A549 (cell line): ENCODE results near the gene GDF2. TPM values are rescaled to one million over a fixed set of nuclear protein-coding genes. Genes with fewer than 3 reads are reported as not detected.

Source experiments
- ATAC-seq, 2 experiments: fragments of 200-7000 bp in 1 of 2; fragments of >200 bp in 1 of 2; cut with Nextera tagmentation in 1 of 2; cut with Tn5 transposase in 1 of 2; 3 replicates each; pipeline versions ENCODE4 v1.8.0 to v1.9.1; 2018 to 2020; ENCODE audit warnings: mild to moderate bottlenecking in 1 of 2, moderate library complexity in 1 of 2
- CTCF ChIA-PET: fragments of 300-600 bp; sonication (Branson Sonifier 250); formaldehyde crosslinking; extraction: SDS; loops from one replicate; lab custom pipeline; 2021; ENCODE audit warnings: antibody characterized with exemption, inconsistent platforms; lab: Yijun Ruan, JAX
- POLR2A ChIA-PET: fragments of 350-600 bp; formaldehyde crosslinking; extraction: SDS; loops from one replicate; lab custom pipeline; 2021; ENCODE audit warnings: antibody characterized with exemption, inconsistent platforms; lab: Yijun Ruan, JAX
- DNase-seq, 2 experiments: peaks; one replicate each; pipeline versions ENCODE4 v3.0.0 to v3.0.0-alpha.2; 2011 to 2016; ENCODE audit warnings: low read depth in 1 of 2, low spot score in 1 of 2
- FAIRE-seq: peaks from 2 replicates; lab custom pipeline; 2011; peaks lifted over from hg19 to GRCh38; lab: Jason Lieb, UNC
- H3K27ac ChIP-seq, 2 experiments: fragments of >200 bp; sonication (Bioruptor Twin); formaldehyde crosslinking; 3 replicates each; pipeline ENCODE4 v1.5.1; 2016 to 2017
- H3K4me1 ChIP-seq: fragments of >200 bp; sonication (Bioruptor Twin); formaldehyde crosslinking; 3 replicates; pipeline ENCODE4 v1.6.1; 2016
- H3K4me2 ChIP-seq: fragments of >200 bp; sonication (Bioruptor Twin); formaldehyde crosslinking; 3 replicates; pipeline ENCODE4 v1.6.1; 2016
- H3K4me3 ChIP-seq: fragments of >200 bp; sonication (Bioruptor Twin); formaldehyde crosslinking; 3 replicates; pipeline ENCODE4 v1.5.1; 2016
- H3K9me3 ChIP-seq: fragments of >200 bp; sonication (Bioruptor Twin); formaldehyde crosslinking; 3 replicates; pipeline ENCODE4 v1.6.1; 2016
- BCL3 ChIP-seq: fragments of >200 bp; sonication (Bioruptor Twin); formaldehyde crosslinking; IDR thresholded peaks from 3 replicates; pipeline ENCODE4 v1.6.1; 2016
- CBX2 ChIP-seq: fragments of 200-600 bp; sonication (generic); IDR thresholded peaks from 2 replicates; pipeline ENCODE4 v1.6.1; 2016; ENCODE audit warnings: low read depth, mild to moderate bottlenecking, borderline replicate concordance
- CHD2 ChIP-seq: fragments of 150-350 bp; IDR thresholded peaks from 2 replicates; pipeline ENCODE4 v1.6.1; 2014; ENCODE audit warnings: low read length; ENCODE audit not compliant: partially characterized antibody
- CHD4 ChIP-seq: fragments of 200-600 bp; sonication (generic); IDR thresholded peaks from 2 replicates; pipeline ENCODE4 v1.6.1; 2016; ENCODE audit warnings: antibody characterized with exemption, mild to moderate bottlenecking, borderline replicate concordance
- EHF ChIP-seq: fragments of 250-450 bp; sonication (Bioruptor Pico); IDR thresholded peaks from 2 replicates; pipeline ENCODE4 v1.5.0; 2020; ENCODE audit warnings: mild to moderate bottlenecking
- ELK1 ChIP-seq: fragments of 150-350 bp; IDR thresholded peaks from 2 replicates; pipeline ENCODE4 v1.6.1; 2014; ENCODE audit warnings: low read depth, mild to moderate bottlenecking, low read length
- EP300 ChIP-seq, 2 experiments: fragments of >200 bp; sonication (Bioruptor Twin); formaldehyde crosslinking; IDR thresholded peaks; 2 replicates in 1 of 2; 3 replicates in 1 of 2; pipeline ENCODE4 v1.6.1; 2016 to 2017
- ESRRA ChIP-seq: fragments of 150-350 bp; IDR thresholded peaks from 2 replicates; pipeline ENCODE4 v1.6.1; 2014; ENCODE audit warnings: mild to moderate bottlenecking, low read length, borderline replicate concordance
- FOSB ChIP-seq: fragments of 250-450 bp; sonication (Bioruptor Pico); IDR thresholded peaks from 2 replicates; pipeline ENCODE4 v1.5.0; 2020; ENCODE audit warnings: mild to moderate bottlenecking, moderate library complexity
- FOSL2 ChIP-seq, 2 experiments: fragments of 450-650 bp in 1 of 2; fragments of >200 bp in 1 of 2; sonication (Bioruptor Twin) in 1 of 2; formaldehyde crosslinking; IDR thresholded peaks; 2 replicates each; pipeline versions ENCODE4 v1.5.0 to v1.6.1; 2016 to 2020; ENCODE audit warnings: mild to moderate bottlenecking in 1 of 2, moderate library complexity in 1 of 2
- HES2 ChIP-seq: fragments of >200 bp; sonication (Bioruptor Twin); formaldehyde crosslinking; IDR thresholded peaks from 2 replicates; pipeline ENCODE4 v1.6.1; 2016
- HEYL ChIP-seq: fragments of 250-450 bp; sonication (Bioruptor Pico); IDR thresholded peaks from 2 replicates; pipeline ENCODE4 v1.8.0; 2021; ENCODE audit warnings: mild to moderate bottlenecking, moderate library complexity
- HOXB5 ChIP-seq: fragments of 250-450 bp; sonication (Bioruptor Pico); IDR thresholded peaks from 2 replicates; pipeline ENCODE4 v1.5.0; 2020; ENCODE audit warnings: mild to moderate bottlenecking, moderate library complexity
- JUN ChIP-seq, 2 experiments: fragments of >200 bp; sonication (Bioruptor Twin); formaldehyde crosslinking; IDR thresholded peaks; 2 replicates in 1 of 2; 3 replicates in 1 of 2; pipeline ENCODE4 v1.6.1; 2016 to 2017
- KDM5A ChIP-seq: fragments of 200-600 bp; sonication (generic); IDR thresholded peaks from 2 replicates; pipeline ENCODE4 v1.6.1; 2016; ENCODE audit warnings: antibody characterized with exemption, mild to moderate bottlenecking
- MAX ChIP-seq: IDR thresholded peaks from 2 replicates; pipeline ENCODE4 v1.6.1; 2012
- MAZ ChIP-seq: fragments of 150-350 bp; IDR thresholded peaks from 2 replicates; pipeline ENCODE4 v1.6.1; 2014; ENCODE audit warnings: antibody characterized with exemption, low read depth, low read length, borderline replicate concordance
- PHF8 ChIP-seq: fragments of 200-600 bp; sonication (generic); IDR thresholded peaks from 2 replicates; pipeline ENCODE4 v1.6.1; 2016; ENCODE audit warnings: low read depth, mild to moderate bottlenecking, antibody characterized with exemption, moderate library complexity, borderline replicate concordance
- SMC3 ChIP-seq: fragments of >200 bp; sonication (Bioruptor Twin); formaldehyde crosslinking; IDR thresholded peaks from 3 replicates; pipeline ENCODE4 v1.6.1; 2018; ENCODE audit warnings: inconsistent platforms
- SREBF2 ChIP-seq: fragments of 450-650 bp; IDR thresholded peaks from 2 replicates; pipeline ENCODE4 v1.6.1; 2014; ENCODE audit warnings: mild to moderate bottlenecking, moderate library complexity
- TFCP2L1 ChIP-seq: fragments of 250-450 bp; sonication (Bioruptor Pico); IDR thresholded peaks from 2 replicates; pipeline ENCODE4 v1.5.0; 2021; ENCODE audit warnings: mild to moderate bottlenecking
- TP53 ChIP-seq: fragments of 250-450 bp; sonication (Bioruptor Pico); IDR thresholded peaks from 2 replicates; pipeline ENCODE4 v1.5.0; 2021; ENCODE audit warnings: mild to moderate bottlenecking, moderate library complexity
- USF2 ChIP-seq: fragments of 450-650 bp; IDR thresholded peaks from 2 replicates; pipeline ENCODE4 v1.6.1; 2014; ENCODE audit warnings: antibody characterized with exemption
- ZC3H11A ChIP-seq: fragments of 450-650 bp; IDR thresholded peaks from 2 replicates; pipeline ENCODE4 v1.6.1; 2014; ENCODE audit warnings: antibody characterized with exemption, mild to moderate bottlenecking
- WGBS: methylation state at CpG from one replicate; pipeline ENCODE4 v1.1.6; 2017; ENCODE audit errors: missing lambda C conversion rate; 5-methylcytosine and 5-hydroxymethylcytosine counted together
- polyA plus RNA-seq, 4 experiments: library from polyadenylated mRNA; depleted of rRNA in 3 of 4; stranded (reverse); fragments of >200 nt; fragmentation: RNase III in 1 of 4; extraction: RNeasy Plus Mini Kit Qiagen cat#74134 plus additional on column Dnase treatment in 1 of 4; gene quantifications; 2 replicates in 3 of 4; 3 replicates in 1 of 4; pipeline ENCODE4 v1.2.3, GENCODE V29; 2011 to 2017
- TF ChIP-seq, protein P1 (sequence below): IDR thresholded peaks from 2 replicates; pipeline ENCODE4 v1.6.1; 2012
- TF ChIP-seq, protein P2 (sequence below): fragments of 200-600 bp; sonication (generic); IDR thresholded peaks from 2 replicates; pipeline ENCODE4 v1.6.1; 2016; ENCODE audit warnings: antibody characterized with exemption, mild to moderate bottlenecking, moderate library complexity

The GDF2 gene
- polyA plus RNA-seq, 2 of the 4 experiments (the other 2 are of a cell fraction): not detected

DNA sequence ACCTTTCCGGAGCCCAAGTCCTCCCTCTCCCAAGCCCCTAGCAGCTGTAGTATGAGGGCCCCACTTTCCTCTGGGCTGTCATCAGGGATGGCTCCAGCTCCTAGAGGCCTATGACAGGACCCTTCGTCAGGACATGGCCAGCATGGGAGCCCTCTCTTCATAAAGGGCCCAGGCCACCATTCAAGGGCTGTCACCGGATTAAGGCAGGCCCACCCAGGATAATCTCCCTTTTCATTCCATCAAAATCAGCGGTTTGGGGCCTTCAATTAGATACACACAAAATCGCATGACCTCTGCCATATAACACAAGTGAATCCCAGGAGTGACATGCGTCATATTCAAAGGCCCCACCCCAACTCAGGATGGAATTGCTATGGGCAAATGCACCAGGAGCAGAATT, 34.4 kb upstream of the GDF2 start (continued):
- TF ChIP-seq FOSL2 (IDR thresholded peaks at IDR 0.05): no peak
- no peak for TF ChIP-seq FOSL2 (CRISPR knock-in tag; IDR thresholded peaks at IDR 0.05)
- TF ChIP-seq MAX: no peak
- no peak for TF ChIP-seq BCL3
- no peak for TF ChIP-seq USF2
- TF ChIP-seq ESRRA: no peak

GRCh38 chr10:47288236-47288635, 34.0 kb upstream of the GDF2 start:
- WGBS: 56% methylated on average over 8 of the region's 8 CpGs
- ATAC-seq (no peak), FAIRE-seq (no peak), DNase-seq (no peak)
- ChIA-PET CTCF (no interaction called here), POLR2A (no interaction called here)
- TF ChIP-seq SMC3: no peak
- TF ChIP-seq EHF (CRISPR knock-in tag): no peak
- TF ChIP-seq, protein P1, sequence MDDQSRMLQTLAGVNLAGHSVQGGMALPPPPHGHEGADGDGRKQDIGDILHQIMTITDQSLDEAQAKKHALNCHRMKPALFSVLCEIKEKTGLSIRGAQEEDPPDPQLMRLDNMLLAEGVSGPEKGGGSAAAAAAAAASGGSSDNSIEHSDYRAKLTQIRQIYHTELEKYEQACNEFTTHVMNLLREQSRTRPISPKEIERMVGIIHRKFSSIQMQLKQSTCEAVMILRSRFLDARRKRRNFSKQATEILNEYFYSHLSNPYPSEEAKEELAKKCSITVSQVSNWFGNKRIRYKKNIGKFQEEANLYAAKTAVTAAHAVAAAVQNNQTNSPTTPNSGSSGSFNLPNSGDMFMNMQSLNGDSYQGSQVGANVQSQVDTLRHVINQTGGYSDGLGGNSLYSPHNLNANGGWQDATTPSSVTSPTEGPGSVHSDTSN: no peak
- no peak for TF ChIP-seq HOXB5 (CRISPR knock-in tag)
- TF ChIP-seq JUN (IDR thresholded peaks at IDR 0.05): no peak
- TF ChIP-seq CBX2: no peak
- no peak for TF ChIP-seq SREBF2
- no peak for TF ChIP-seq HES2
- TF ChIP-seq USF2: no peak
- TF ChIP-seq CHD4: no peak
- no peak for TF ChIP-seq MAZ
- TF ChIP-seq FOSL2 (IDR thresholded peaks at IDR 0.05): no peak
- TF ChIP-seq FOSL2 (CRISPR knock-in tag; IDR thresholded peaks at IDR 0.05): no peak
- TF ChIP-seq EP300 (IDR thresholded peaks at IDR 0.05): no peak
- no peak for TF ChIP-seq PHF8
- no peak for TF ChIP-seq HEYL
- TF ChIP-seq FOSB: no peak
- Histone ChIP-seq H3K9me3 (no peaks in the 10 kb centered on the region), H3K27ac (no peak overlapping the region), H3K4me2 (no peak overlapping the region), H3K4me1 (no peaks in the 10 kb centered on the region), H3K4me3 (no peak overlapping the region)

GRCh38 chr10:47288916-47289495, 33.2 kb upstream of the GDF2 start:
- Histone ChIP-seq H3K27ac (no peak overlapping the region), H3K4me2 (no peak overlapping the region), H3K4me1 (no peaks in the 10 kb centered on the region), H3K9me3 (no peaks in the 10 kb centered on the region), H3K4me3 (no peak overlapping the region)
- 46% methylated on average over 9 of the region's 9 CpGs for WGBS
- POLR2A ChIA-PET: no interaction called here
- FAIRE-seq: no peak
- CTCF ChIA-PET: interaction anchor here (1.0 kb wide), 1 partner anchor 34 kb away, joined by 3 read pairs; no protein-coding TSS in a partner anchor
- ATAC-seq: no peak
- DNase-seq: no peak
- TF ChIP-seq TP53 (CRISPR knock-in tag): no peak
- no peak for TF ChIP-seq KDM5A
- TF ChIP-seq ELK1: no peak
- no peak for TF ChIP-seq CHD2
- TF ChIP-seq, protein P2, sequence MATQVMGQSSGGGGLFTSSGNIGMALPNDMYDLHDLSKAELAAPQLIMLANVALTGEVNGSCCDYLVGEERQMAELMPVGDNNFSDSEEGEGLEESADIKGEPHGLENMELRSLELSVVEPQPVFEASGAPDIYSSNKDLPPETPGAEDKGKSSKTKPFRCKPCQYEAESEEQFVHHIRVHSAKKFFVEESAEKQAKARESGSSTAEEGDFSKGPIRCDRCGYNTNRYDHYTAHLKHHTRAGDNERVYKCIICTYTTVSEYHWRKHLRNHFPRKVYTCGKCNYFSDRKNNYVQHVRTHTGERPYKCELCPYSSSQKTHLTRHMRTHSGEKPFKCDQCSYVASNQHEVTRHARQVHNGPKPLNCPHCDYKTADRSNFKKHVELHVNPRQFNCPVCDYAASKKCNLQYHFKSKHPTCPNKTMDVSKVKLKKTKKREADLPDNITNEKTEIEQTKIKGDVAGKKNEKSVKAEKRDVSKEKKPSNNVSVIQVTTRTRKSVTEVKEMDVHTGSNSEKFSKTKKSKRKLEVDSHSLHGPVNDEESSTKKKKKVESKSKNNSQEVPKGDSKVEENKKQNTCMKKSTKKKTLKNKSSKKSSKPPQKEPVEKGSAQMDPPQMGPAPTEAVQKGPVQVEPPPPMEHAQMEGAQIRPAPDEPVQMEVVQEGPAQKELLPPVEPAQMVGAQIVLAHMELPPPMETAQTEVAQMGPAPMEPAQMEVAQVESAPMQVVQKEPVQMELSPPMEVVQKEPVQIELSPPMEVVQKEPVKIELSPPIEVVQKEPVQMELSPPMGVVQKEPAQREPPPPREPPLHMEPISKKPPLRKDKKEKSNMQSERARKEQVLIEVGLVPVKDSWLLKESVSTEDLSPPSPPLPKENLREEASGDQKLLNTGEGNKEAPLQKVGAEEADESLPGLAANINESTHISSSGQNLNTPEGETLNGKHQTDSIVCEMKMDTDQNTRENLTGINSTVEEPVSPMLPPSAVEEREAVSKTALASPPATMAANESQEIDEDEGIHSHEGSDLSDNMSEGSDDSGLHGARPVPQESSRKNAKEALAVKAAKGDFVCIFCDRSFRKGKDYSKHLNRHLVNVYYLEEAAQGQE: no peak
- no peak for TF ChIP-seq TFCP2L1 (CRISPR knock-in tag)
- TF ChIP-seq ZC3H11A: no peak
- TF ChIP-seq HES2: no peak
